ENCODE data around the gene ERMN.

The ERMN gene

DNA sequence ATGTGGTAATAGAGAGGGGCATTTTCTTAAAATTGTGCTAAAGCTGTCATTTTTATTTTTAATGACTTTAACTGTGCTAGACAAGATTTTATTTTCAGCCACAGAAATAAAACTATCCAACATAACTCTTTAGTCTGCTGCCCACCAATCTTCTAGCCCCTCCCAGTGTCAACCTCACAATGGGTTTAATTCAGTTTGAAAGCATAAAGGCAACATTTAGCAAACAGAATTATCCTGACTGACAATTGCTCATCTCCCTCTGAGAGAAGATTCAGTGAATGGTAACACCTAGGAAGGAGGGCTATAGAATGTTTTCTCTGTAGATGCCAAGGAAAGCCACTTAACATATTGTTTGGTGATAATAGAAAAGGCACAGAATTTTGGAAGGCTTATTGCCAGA, 5.2 kb downstream of the ERMN start:
- Histone ChIP-seq H3K4me2 (ENCODE audit: low read length) (no peak overlapping the region), H3K9me2 (ENCODE audit: low read depth, low read length) (no peaks in the 10 kb centered on the region), H3K79me2 (ENCODE audit: insufficient read depth, low read length) (no peaks in the 10 kb centered on the region), H4K20me1 (ENCODE audit: insufficient read depth, low read length) (no peaks in the 10 kb centered on the region), H3K27me3 (ENCODE audit: insufficient read depth, low read length) (no peaks in the 10 kb centered on the region), H3K4me1 (ENCODE audit: insufficient read depth, low read length, severe bottlenecking) (no peaks in the 10 kb centered on the region), H3K9ac (ENCODE audit: low read length) (no peak overlapping the region), H3F3A (ENCODE audit: insufficient read depth, low read length) (no peaks in the 10 kb centered on the region), H3K9me3 (ENCODE audit: low read length) (no peaks in the 10 kb centered on the region), H3K36me3 (ENCODE audit: insufficient read depth, low read length) (peaks cover 7% of the 10 kb centered on the region; the same call in 1 of the 2 replicates), H3K4me3 (ENCODE audit: low read depth, low read length, poor library complexity, severe bottlenecking) (no peak overlapping the region), H3K27ac (ENCODE audit: low read depth, low read length, poor library complexity, severe bottlenecking) (no peak overlapping the region), H2AFZ (ENCODE audit: low read length) (no peak overlapping the region)
- TF ChIP-seq EZH2 (IDR thresholded peaks at IDR 0.05; ENCODE audit: borderline replicate concordance, low read length): no peak
- TF ChIP-seq, protein P1, sequence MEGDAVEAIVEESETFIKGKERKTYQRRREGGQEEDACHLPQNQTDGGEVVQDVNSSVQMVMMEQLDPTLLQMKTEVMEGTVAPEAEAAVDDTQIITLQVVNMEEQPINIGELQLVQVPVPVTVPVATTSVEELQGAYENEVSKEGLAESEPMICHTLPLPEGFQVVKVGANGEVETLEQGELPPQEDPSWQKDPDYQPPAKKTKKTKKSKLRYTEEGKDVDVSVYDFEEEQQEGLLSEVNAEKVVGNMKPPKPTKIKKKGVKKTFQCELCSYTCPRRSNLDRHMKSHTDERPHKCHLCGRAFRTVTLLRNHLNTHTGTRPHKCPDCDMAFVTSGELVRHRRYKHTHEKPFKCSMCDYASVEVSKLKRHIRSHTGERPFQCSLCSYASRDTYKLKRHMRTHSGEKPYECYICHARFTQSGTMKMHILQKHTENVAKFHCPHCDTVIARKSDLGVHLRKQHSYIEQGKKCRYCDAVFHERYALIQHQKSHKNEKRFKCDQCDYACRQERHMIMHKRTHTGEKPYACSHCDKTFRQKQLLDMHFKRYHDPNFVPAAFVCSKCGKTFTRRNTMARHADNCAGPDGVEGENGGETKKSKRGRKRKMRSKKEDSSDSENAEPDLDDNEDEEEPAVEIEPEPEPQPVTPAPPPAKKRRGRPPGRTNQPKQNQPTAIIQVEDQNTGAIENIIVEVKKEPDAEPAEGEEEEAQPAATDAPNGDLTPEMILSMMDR (IDR thresholded peaks at IDR 0.05; ENCODE audit: low read length): no peak

DNA sequence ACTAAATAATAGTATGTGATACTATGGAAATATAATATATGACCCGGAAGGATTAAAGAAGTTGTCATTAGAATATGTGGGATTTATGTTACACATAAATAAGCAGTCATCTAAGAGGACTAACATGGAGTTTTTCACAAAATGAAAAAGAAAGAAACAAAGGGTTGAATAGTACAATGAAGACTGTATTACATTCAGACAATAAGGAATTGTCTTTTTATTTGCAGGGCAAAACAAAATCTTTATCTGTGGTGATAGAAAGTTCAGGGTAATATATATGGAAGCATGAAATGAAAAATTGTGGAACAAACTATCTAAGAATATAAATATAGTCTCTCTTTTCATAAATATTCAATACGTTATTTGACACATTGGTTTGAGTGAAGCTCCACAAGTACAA, 5.8 kb downstream of the ERMN start:
- Histone ChIP-seq H3K79me2 (ENCODE audit: insufficient read depth, low read length) (no peaks in the 10 kb centered on the region), H3K9ac (ENCODE audit: low read length) (no peak overlapping the region)

DNA sequence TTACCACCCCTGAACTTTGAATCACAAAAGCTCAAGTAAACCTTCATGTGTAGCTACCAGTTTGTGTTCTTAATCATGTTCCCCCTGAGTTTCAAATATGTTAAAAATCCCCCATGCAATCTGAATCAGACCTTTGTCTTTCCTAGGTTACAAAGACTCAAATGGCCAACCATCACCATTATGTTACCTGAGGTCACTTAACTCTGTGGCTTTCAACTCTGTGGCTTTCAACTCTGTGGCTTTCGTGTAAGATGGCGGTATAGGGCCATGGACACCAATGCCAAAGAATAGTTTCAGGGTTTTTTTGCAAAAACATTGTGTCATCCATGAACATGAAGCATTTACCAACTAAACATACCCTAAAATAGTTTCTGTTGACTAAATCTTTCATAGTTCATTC, 6.7 kb downstream of the ERMN start:
- Histone ChIP-seq H3K9me2 (ENCODE audit: low read depth, low read length) (no peaks in the 10 kb centered on the region), H3K27me3 (ENCODE audit: insufficient read depth, low read length) (no peaks in the 10 kb centered on the region), H3K36me3 (ENCODE audit: insufficient read depth, low read length) (peaks cover 7% of the 10 kb centered on the region; the same call in 1 of the 2 replicates), H3F3A (ENCODE audit: insufficient read depth, low read length) (no peaks in the 10 kb centered on the region), H3K9me3 (ENCODE audit: low read length) (no peaks in the 10 kb centered on the region), H3K27ac (ENCODE audit: low read depth, low read length, poor library complexity, severe bottlenecking) (no peak overlapping the region), H4K20me1 (ENCODE audit: insufficient read depth, low read length) (no peaks in the 10 kb centered on the region), H3K79me2 (ENCODE audit: insufficient read depth, low read length) (no peaks in the 10 kb centered on the region), H3K4me3 (ENCODE audit: low read depth, low read length, poor library complexity, severe bottlenecking) (no peak overlapping the region), H2AFZ (ENCODE audit: low read length) (no peak overlapping the region), H3K4me1 (ENCODE audit: insufficient read depth, low read length, severe bottlenecking) (no peaks in the 10 kb centered on the region), H3K4me2 (ENCODE audit: low read length) (no peak overlapping the region), H3K9ac (ENCODE audit: low read length) (no peak overlapping the region)
- TF ChIP-seq, protein P1 (IDR thresholded peaks at IDR 0.05; ENCODE audit: low read length): no peak
- no peak for TF ChIP-seq EZH2 (IDR thresholded peaks at IDR 0.05; ENCODE audit: borderline replicate concordance, low read length)

More for the DNA sequence above, 5.8 kb downstream of the ERMN start:
- no peaks in the 10 kb centered on the region for H3K4me1 ChIP-seq (ENCODE audit: insufficient read depth, low read length, severe bottlenecking)
- H2AFZ ChIP-seq (ENCODE audit: low read length): no peak overlapping the region
- no peaks in the 10 kb centered on the region for H3K9me3 ChIP-seq (ENCODE audit: low read length)
- H3K36me3 ChIP-seq (ENCODE audit: insufficient read depth, low read length): peaks cover 7% of the 10 kb centered on the region; the same call in 1 of the 2 replicates
- no peak overlapping the region for H3K4me3 ChIP-seq (ENCODE audit: low read depth, low read length, poor library complexity, severe bottlenecking)
- H3K4me2 ChIP-seq (ENCODE audit: low read length): no peak overlapping the region
- TF ChIP-seq, protein P1 (IDR thresholded peaks at IDR 0.05; ENCODE audit: low read length): no peak
- TF ChIP-seq EZH2 (IDR thresholded peaks at IDR 0.05; ENCODE audit: borderline replicate concordance, low read length): no peak
- H3K27ac ChIP-seq (ENCODE audit: low read depth, low read length, poor library complexity, severe bottlenecking): no peak overlapping the region
- no peaks in the 10 kb centered on the region for H3F3A ChIP-seq (ENCODE audit: insufficient read depth, low read length)
- no peaks in the 10 kb centered on the region for H3K27me3 ChIP-seq (ENCODE audit: insufficient read depth, low read length)
- H3K9me2 ChIP-seq (ENCODE audit: low read depth, low read length): no peaks in the 10 kb centered on the region
- no peaks in the 10 kb centered on the region for H4K20me1 ChIP-seq (ENCODE audit: insufficient read depth, low read length)

Measured in OCI-LY1 (cell line).